ENCODE data around the gene SERINC2.

The SERINC2 gene

DNA sequence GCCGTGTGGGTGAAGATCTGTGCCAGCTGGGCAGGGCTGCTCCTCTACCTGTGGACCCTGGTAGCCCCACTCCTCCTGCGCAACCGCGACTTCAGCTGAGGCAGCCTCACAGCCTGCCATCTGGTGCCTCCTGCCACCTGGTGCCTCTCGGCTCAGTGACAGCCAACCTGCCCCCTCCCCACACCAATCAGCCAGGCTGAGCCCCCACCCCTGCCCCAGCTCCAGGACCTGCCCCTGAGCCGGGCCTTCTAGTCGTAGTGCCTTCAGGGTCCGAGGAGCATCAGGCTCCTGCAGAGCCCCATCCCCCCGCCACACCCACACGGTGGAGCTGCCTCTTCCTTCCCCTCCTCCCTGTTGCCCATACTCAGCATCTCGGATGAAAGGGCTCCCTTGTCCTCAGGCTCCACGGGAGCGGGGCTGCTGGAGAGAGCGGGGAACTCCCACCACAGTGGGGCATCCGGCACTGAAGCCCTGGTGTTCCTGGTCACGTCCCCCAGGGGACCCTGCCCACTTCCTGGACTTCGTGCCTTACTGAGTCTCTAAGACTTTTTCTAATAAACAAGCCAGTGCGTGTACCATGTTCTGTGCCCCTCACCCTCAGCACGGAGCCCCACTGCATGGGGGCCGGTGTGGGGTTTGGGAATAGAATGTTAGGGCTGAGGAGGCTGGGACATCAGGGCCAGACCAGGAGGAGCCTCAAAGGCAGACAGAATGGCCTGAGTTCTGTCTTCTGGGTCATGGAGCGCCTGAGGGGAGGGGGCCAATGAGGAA, 21.3 kb downstream of the SERINC2 start:
- no peaks in the 10 kb centered on the region for H3K9me3 ChIP-seq
- H3K36me3 ChIP-seq, result no peaks in the 10 kb centered on the region
- H3K4me3 ChIP-seq (ENCODE audit: low read depth in 1 of 2, low read length in 1 of 2), result no peak overlapping the region
- H3K27ac ChIP-seq, result no peak overlapping the region
- TF ChIP-seq, protein P1, sequence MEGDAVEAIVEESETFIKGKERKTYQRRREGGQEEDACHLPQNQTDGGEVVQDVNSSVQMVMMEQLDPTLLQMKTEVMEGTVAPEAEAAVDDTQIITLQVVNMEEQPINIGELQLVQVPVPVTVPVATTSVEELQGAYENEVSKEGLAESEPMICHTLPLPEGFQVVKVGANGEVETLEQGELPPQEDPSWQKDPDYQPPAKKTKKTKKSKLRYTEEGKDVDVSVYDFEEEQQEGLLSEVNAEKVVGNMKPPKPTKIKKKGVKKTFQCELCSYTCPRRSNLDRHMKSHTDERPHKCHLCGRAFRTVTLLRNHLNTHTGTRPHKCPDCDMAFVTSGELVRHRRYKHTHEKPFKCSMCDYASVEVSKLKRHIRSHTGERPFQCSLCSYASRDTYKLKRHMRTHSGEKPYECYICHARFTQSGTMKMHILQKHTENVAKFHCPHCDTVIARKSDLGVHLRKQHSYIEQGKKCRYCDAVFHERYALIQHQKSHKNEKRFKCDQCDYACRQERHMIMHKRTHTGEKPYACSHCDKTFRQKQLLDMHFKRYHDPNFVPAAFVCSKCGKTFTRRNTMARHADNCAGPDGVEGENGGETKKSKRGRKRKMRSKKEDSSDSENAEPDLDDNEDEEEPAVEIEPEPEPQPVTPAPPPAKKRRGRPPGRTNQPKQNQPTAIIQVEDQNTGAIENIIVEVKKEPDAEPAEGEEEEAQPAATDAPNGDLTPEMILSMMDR (IDR thresholded peaks at IDR 0.05), result no peak
- no peaks in the 10 kb centered on the region for H3K4me1 ChIP-seq (ENCODE audit: control insufficient read depth in 1 of 2, insufficient read depth in 1 of 2, low read depth in 1 of 2, low read length in 1 of 2)
- H3K27me3 ChIP-seq, result no peaks in the 10 kb centered on the region

DNA sequence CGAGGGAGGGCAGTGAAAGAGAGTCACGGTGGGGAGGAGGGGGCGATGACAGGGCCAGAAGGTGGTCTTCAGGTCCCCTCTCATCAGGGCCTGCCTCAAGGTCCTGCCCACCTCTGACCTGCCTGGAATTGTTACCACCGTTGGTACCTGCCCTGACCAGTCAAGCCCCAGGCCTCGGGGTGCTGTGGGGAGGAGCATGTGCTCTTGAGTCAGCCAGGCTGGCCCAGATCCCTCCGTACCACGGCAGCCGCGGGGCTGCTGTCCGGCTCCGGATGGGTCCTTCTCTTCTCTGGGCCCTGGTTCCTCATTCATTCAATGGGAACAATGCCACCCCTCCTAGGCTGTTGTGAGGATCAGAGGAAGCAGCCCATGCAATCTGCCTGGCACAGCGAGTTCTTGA, 22.0 kb downstream of the SERINC2 start:
- TF ChIP-seq, protein P1 (IDR thresholded peaks at IDR 0.05), result no peak
- no peak overlapping the region for H3K4me3 ChIP-seq (ENCODE audit: low read depth in 1 of 2, low read length in 1 of 2)
- no peaks in the 10 kb centered on the region for H3K27me3 ChIP-seq
- no peak overlapping the region for H3K27ac ChIP-seq
- H3K4me1 ChIP-seq (ENCODE audit: control insufficient read depth in 1 of 2, insufficient read depth in 1 of 2, low read depth in 1 of 2, low read length in 1 of 2), result no peaks in the 10 kb centered on the region
- no peaks in the 10 kb centered on the region for H3K36me3 ChIP-seq
- H3K9me3 ChIP-seq, result no peaks in the 10 kb centered on the region

DNA sequence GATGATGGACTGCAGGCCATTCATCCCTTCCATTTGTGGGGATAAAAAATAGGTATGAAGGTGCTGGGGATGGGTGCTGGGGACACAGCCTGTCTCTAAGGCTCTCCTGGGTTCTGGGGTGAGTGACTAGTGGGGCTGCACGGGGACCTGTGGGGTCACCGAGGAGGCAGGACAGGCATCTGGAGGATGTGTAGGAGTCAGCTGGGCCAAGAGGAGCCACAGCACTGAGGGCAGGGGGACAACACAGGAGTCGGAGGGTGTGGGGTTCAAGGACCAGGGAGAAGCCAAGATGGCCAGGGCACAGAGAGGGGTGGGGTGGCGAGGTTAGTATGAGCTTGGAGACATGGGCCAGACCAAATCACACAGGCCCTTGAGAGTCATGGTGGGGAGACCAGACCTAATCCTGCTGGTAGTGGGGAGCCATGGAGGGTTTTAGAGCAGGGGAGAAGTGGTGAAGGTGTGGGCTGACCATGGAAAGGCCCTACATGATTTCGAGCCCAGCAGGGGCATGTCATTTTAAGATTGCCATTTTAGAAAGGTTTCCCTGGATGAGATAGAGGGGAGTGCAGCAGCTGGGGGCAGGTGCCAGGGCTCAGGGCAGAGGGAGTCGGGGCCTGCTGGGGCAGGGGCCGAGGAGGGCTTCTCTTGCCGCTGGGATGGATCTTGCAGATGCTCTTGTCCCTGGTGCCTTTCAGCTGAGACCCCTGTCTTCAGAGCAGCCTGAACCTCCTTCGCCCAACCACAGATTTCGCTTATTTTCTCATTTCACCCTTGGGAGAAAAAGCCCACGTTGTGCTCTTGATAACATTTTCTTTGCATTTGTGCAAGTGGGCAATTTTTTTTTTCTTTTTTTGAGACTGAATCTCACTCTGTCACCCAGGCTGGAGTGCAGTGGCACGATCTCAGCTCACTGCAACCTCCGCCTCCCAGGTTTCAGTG, 22.7 kb downstream of the SERINC2 start:
- TF ChIP-seq, protein P1 (IDR thresholded peaks at IDR 0.05), result no peak

DNA sequence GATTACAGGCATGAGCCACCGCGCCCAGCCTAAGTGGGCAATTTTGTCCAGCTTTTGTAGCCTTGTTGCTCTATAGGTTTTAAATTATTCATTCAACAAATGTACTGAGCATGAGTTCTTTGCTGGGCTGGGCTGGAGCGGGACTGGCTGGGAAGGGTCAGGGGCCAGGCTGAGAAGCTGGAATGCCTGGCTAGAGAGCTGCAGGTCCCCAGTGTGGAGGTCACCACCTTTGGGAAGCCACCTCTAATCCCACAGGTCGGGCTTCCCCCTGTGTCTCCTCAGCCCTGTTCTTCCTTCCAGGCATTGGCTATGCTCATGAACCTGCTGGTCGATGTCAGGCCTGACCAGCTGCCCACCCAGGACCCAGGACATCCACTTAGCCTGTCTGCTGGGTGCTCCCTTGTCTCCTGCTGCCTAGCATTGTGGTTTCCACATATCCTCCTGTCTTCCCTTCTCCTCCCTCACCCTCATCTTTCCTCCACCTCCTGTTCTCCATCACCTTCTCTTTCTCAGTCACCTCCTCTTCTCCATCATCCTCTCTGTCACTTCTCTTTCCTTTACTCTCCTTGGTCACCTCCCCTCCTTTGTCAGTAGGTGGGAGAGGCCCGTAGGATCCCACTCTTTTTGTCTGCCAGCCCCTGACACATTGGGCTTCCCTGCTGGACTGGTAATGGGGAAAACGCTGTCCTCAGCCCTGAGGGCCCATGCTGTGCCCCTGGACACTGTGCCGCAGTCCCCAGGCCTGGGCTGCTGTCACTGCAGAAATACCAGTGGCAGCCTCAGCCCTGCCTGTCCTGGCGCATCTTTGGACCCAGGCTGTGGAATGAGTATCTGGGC, 23.8 kb downstream of the SERINC2 start:
- H3K36me3 ChIP-seq, result no peaks in the 10 kb centered on the region
- TF ChIP-seq, protein P1 (IDR thresholded peaks at IDR 0.05), result no peak
- H3K4me3 ChIP-seq (ENCODE audit: low read depth in 1 of 2, low read length in 1 of 2), result no peak overlapping the region
- no peaks in the 10 kb centered on the region for H3K27me3 ChIP-seq
- H3K4me1 ChIP-seq (ENCODE audit: control insufficient read depth in 1 of 2, insufficient read depth in 1 of 2, low read depth in 1 of 2, low read length in 1 of 2), result no peaks in the 10 kb centered on the region
- no peak overlapping the region for H3K27ac ChIP-seq
- no peaks in the 10 kb centered on the region for H3K9me3 ChIP-seq

More for the DNA sequence above, 22.7 kb downstream of the SERINC2 start:
- Histone ChIP-seq H3K36me3 (no peaks in the 10 kb centered on the region), H3K9me3 (no peaks in the 10 kb centered on the region), H3K4me1 (ENCODE audit: control insufficient read depth in 1 of 2, insufficient read depth in 1 of 2, low read depth in 1 of 2, low read length in 1 of 2) (no peaks in the 10 kb centered on the region), H3K27me3 (no peaks in the 10 kb centered on the region), H3K27ac (no peak overlapping the region), H3K4me3 (ENCODE audit: low read depth in 1 of 2, low read length in 1 of 2) (no peak overlapping the region)

DNA sequence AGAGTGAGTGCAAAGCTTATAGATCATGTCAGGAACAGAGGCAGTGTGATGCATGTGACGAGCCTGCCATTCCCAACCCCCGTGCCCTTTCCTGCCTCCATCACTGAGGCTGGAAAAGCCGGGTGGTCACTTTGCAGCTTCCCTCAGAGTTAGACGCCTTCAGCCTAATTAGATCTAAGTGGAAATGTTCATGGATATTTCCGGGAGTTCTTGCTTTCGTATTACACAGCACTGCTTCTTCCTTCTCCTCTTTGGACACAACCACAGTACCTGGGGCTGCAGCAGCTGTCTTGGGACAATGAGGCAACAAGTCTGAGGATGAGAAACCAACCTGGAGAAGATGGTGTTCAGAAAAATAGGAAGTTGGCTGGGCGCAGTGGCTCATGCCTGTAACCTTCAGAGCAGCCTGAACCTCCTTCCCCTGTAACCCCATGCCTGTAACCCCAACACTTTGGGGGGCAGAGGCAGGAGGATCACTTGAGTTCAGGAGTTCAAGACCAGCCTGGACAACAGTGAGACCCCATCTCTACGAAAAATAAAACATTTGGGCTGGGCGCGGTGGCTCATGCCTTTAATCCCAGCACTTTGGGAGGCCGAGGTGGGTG, 24.5 kb downstream of the SERINC2 start:
- H3K4me3 ChIP-seq (ENCODE audit: low read depth in 1 of 2, low read length in 1 of 2), result no peak overlapping the region
- TF ChIP-seq, protein P1 (IDR thresholded peaks at IDR 0.05), result no peak
- H3K27ac ChIP-seq, result no peak overlapping the region
- no peaks in the 10 kb centered on the region for H3K27me3 ChIP-seq
- no peaks in the 10 kb centered on the region for H3K9me3 ChIP-seq
- H3K36me3 ChIP-seq, result no peaks in the 10 kb centered on the region
- H3K4me1 ChIP-seq (ENCODE audit: control insufficient read depth in 1 of 2, insufficient read depth in 1 of 2, low read depth in 1 of 2, low read length in 1 of 2), result no peaks in the 10 kb centered on the region

Data from neutrophil (primary cell).